Endodermal cell (in vitro differentiated cells): Measurements from ENCODE around the gene RSPH9. TPM values are rescaled to one million over a fixed set of nuclear protein-coding genes. Genes with fewer than 3 reads are reported as not detected.

ENCODE experiments used
- DNase-seq: peaks from one replicate; pipeline ENCODE4 v3.0.0-alpha.2; 2017
- H3K27ac ChIP-seq: 2 replicates; pipeline ENCODE4 v1.5.1; 2013; ENCODE audit warnings: mild to moderate bottlenecking, low read depth, low read length, moderate library complexity
- H3K27me3 ChIP-seq: 2 replicates; pipeline ENCODE4 v1.6.1; 2013; ENCODE audit warnings: mild to moderate bottlenecking, low read length, moderate library complexity; ENCODE audit not compliant: insufficient read depth, control insufficient read depth, poor library complexity, severe bottlenecking
- H3K36me3 ChIP-seq: 2 replicates; pipeline ENCODE4 v1.7.0; 2013; ENCODE audit warnings: mild to moderate bottlenecking, low read length, moderate library complexity; ENCODE audit not compliant: control insufficient read depth, insufficient read depth
- H3K4me1 ChIP-seq: one replicate; pipeline ENCODE4 v1.7.0; 2013; ENCODE audit warnings: low read length; ENCODE audit not compliant: control insufficient read depth, insufficient read depth
- H3K4me3 ChIP-seq: 2 replicates; pipeline ENCODE4 v1.5.1; 2013; ENCODE audit warnings: mild to moderate bottlenecking, low read length, moderate library complexity
- H3K9ac ChIP-seq: 2 replicates; pipeline ENCODE4 v1.6.1; 2013; ENCODE audit warnings: mild to moderate bottlenecking, low read length, moderate library complexity; ENCODE audit not compliant: poor library complexity, severe bottlenecking; ENCODE audit errors: extremely low read depth
- H3K9me3 ChIP-seq: 2 replicates; pipeline ENCODE4 v1.6.1; 2013; ENCODE audit warnings: mild to moderate bottlenecking, low read length, moderate library complexity; ENCODE audit not compliant: control insufficient read depth
- H3K27ac Mint-ChIP-seq: 2 replicates; pipeline ENCODE4 v1.8.0; 2020; ENCODE audit warnings: mixed read lengths
- H3K27me3 Mint-ChIP-seq: 2 replicates; pipeline ENCODE4 v1.8.0; 2021; ENCODE audit warnings: mild to moderate bottlenecking, mixed read lengths; ENCODE audit not compliant: insufficient read depth
- H3K36me3 Mint-ChIP-seq: 2 replicates; pipeline ENCODE4 v1.8.0; 2020; ENCODE audit warnings: low read depth, mixed read lengths
- H3K4me1 Mint-ChIP-seq: 2 replicates; pipeline ENCODE4 v1.8.0; 2020; ENCODE audit warnings: mixed read lengths
- H3K4me3 Mint-ChIP-seq: 2 replicates; pipeline ENCODE4 v1.8.0; 2020; ENCODE audit warnings: mild to moderate bottlenecking, moderate library complexity, mixed read lengths
- H3K9me3 Mint-ChIP-seq: 2 replicates; pipeline ENCODE4 v1.8.0; 2020; ENCODE audit warnings: mild to moderate bottlenecking, mixed read lengths
- CTCF ChIP-seq: fragments of 200-600 bp; sonication (generic); conservative IDR thresholded peaks from 2 replicates; pipeline ENCODE4 v1.5.0; 2021; ENCODE audit warnings: antibody characterized with exemption, mild to moderate bottlenecking
- WGBS, 2 experiments: methylation state at CpG; one replicate each; pipeline versions ENCODE4 v1.1.5 to v1.1.7; 2013; ENCODE audit warnings: missing lambda C conversion rate in 2 of 2, mixed read lengths in 1 of 2; ENCODE audit not compliant: insufficient coverage in 1 of 2, insufficient read length in 1 of 2; 5-methylcytosine and 5-hydroxymethylcytosine counted together
- total RNA-seq, 2 donors: library from RNA; stranded (reverse); fragmentation: NEBNext Ultra II Directional in 1 of 2; extraction: Animal tissue kit (Norgen Biotek cat#: 25700) in 1 of 2; gene quantifications; 2 replicates in 1 of 2; 3 replicates in 1 of 2; pipeline ENCODE4 v1.2.1, GENCODE V29; 2021

RSPH9 gene
- total RNA-seq, 2 donors from 2014 or later, result 0.44 to 0.64 TPM

- no peaks in the 10 kb centered on the region for H3K9me3 Mint-ChIP-seq
- Histone ChIP-seq H3K27me3 (no peaks in the 10 kb centered on the region), H3K36me3 (peaks cover 56% of the 10 kb centered on the region), H3K4me3 (no peak overlapping the region), H3K27ac (no peak overlapping the region), H3K9ac (no peak overlapping the region), H3K9me3 (no peaks in the 10 kb centered on the region), H3K4me1 (no peaks in the 10 kb centered on the region)
- H3K4me3 Mint-ChIP-seq, result no peak overlapping the region
- H3K27ac Mint-ChIP-seq, result no peak overlapping the region
- 95 to 100% methylated on average over 1 of the region's 2 CpGs for WGBS, 2 experiments
- peaks cover 3% of the 10 kb centered on the region for H3K4me1 Mint-ChIP-seq
- peaks cover 24% of the 10 kb centered on the region for H3K36me3 Mint-ChIP-seq
- no peaks in the 10 kb centered on the region for H3K27me3 Mint-ChIP-seq
- TF ChIP-seq CTCF, result no peak
- no peak for DNase-seq
Measured at GRCh38 chr6:43606019-43606418, 38.8 kb upstream of the RSPH9 start.

GRCh38 chr6:43608310-43608763 is 36.5 kb upstream of the RSPH9 start:
- no peaks in the 10 kb centered on the region for H3K4me1 ChIP-seq
- no peaks in the 10 kb centered on the region for H3K27me3 Mint-ChIP-seq
- H3K4me3 Mint-ChIP-seq, result no peak overlapping the region
- peaks cover 3% of the 10 kb centered on the region for H3K4me1 Mint-ChIP-seq
- H3K9ac ChIP-seq, result no peak overlapping the region
- H3K27ac Mint-ChIP-seq, result no peak overlapping the region
- DNase-seq, result peak; percentile 88
- no peaks in the 10 kb centered on the region for H3K27me3 ChIP-seq
- H3K4me3 ChIP-seq, result no peak overlapping the region
- H3K36me3 ChIP-seq, result peaks cover 66% of the 10 kb centered on the region
- WGBS, 2 experiments, result 0 to 7% methylated on average over 5 of the region's 5 CpGs
- no peaks in the 10 kb centered on the region for H3K9me3 Mint-ChIP-seq
- peak; percentile 92 for TF ChIP-seq CTCF
- H3K27ac ChIP-seq, result no peak overlapping the region
- peaks cover 17% of the 10 kb centered on the region for H3K36me3 Mint-ChIP-seq
- H3K9me3 ChIP-seq, result no peaks in the 10 kb centered on the region

GRCh38 chr6:43608807-43609206 is 36.0 kb upstream of the RSPH9 start:
- H3K9me3 ChIP-seq, result no peaks in the 10 kb centered on the region
- peaks cover 18% of the 10 kb centered on the region for H3K36me3 Mint-ChIP-seq
- no peak overlapping the region for H3K9ac ChIP-seq
- H3K4me3 ChIP-seq, result no peak overlapping the region
- H3K27me3 Mint-ChIP-seq, result no peaks in the 10 kb centered on the region
- no peaks in the 10 kb centered on the region for H3K27me3 ChIP-seq
- H3K4me1 ChIP-seq, result no peaks in the 10 kb centered on the region
- peaks cover 67% of the 10 kb centered on the region for H3K36me3 ChIP-seq
- peaks cover 3% of the 10 kb centered on the region for H3K4me1 Mint-ChIP-seq
- H3K9me3 Mint-ChIP-seq, result no peaks in the 10 kb centered on the region
- no peak overlapping the region for H3K27ac Mint-ChIP-seq
- 95 to 100% methylated on average over 1 of the region's 1 CpG for whole genome bisulfite sequencing, 2 experiments
- no peak for DNase-seq
- no peak for TF ChIP-seq CTCF
- H3K27ac ChIP-seq, result no peak overlapping the region
- H3K4me3 Mint-ChIP-seq, result no peak overlapping the region
